HepG2 (cell line): ENCODE measurements around the gene IGDCC3. TPM values are rescaled to one million over a fixed set of nuclear protein-coding genes. Genes with fewer than 3 reads are reported as not detected.
A peak's percentile ranks its signal among the peaks of the same experiment; 100 is the strongest.

Experiments
- MIXL1 ChIP-seq: IDR thresholded peaks from 2 replicates; pipeline ENCODE4 v1.6.1; 2016
- NCOR1 ChIP-seq: fragments of 200-600 bp; sonication (generic); IDR thresholded peaks from 2 replicates; pipeline ENCODE4 v1.7.0; 2017; ENCODE audit warnings: antibody characterized with exemption, low read length, borderline replicate concordance
- PHF21A ChIP-seq: sonication (generic); formaldehyde crosslinking; IDR thresholded peaks from 2 replicates; pipeline ENCODE4 v1.5.0; 2020; ENCODE audit warnings: mild to moderate bottlenecking, missing genetic modification reagents
- REPIN1 ChIP-seq: sonication (generic); formaldehyde crosslinking; IDR thresholded peaks from 2 replicates; pipeline ENCODE4 v1.8.0; 2022; ENCODE audit warnings: missing genetic modification reagents, low read depth, mild to moderate bottlenecking, borderline replicate concordance
- RXRB ChIP-seq: IDR thresholded peaks from 2 replicates; pipeline ENCODE4 v1.6.1; 2016; ENCODE audit warnings: borderline replicate concordance, missing genetic modification reagents, missing compliant biosample characterization
- SAP130 ChIP-seq: IDR thresholded peaks from 2 replicates; pipeline ENCODE4 v1.6.1; 2016; ENCODE audit warnings: low read depth
- ZFY ChIP-seq: sonication (generic); formaldehyde crosslinking; IDR thresholded peaks from 2 replicates; pipeline ENCODE4 v1.4.0; 2020; ENCODE audit warnings: missing genetic modification reagents
- ZNF34 ChIP-seq: sonication (generic); formaldehyde crosslinking; IDR thresholded peaks from 2 replicates; pipeline ENCODE4 v1.4.0; 2020; ENCODE audit warnings: mild to moderate bottlenecking, missing genetic modification reagents, borderline replicate concordance
- polyA plus RNA-seq, 8 experiments: library from polyadenylated mRNA; depleted of rRNA in 3 of 8; stranded (reverse) in 7 of 8; unstranded in 1 of 8; fragments of >200 nt; fragmentation: Illumina TruSeq in 4 of 8; extraction: Trizol in 4 of 8; gene quantifications; 2 replicates each; pipeline versions ENCODE4 v1.2.1 to v1.2.3, GENCODE V29; 2011 to 2016; ENCODE audit warnings: low read depth in 4 of 8, missing spikeins in 1 of 8, mixed read lengths in 1 of 8; ENCODE audit not compliant: insufficient read depth in 1 of 8
- total RNA-seq, 5 experiments: library from RNA; depleted of rRNA; stranded (reverse); fragments of >200 nt; fragmentation: Illumina TruSeq; extraction: Trizol; gene quantifications; 2 replicates each; pipeline ENCODE4 v1.2.3, GENCODE V29; 2016; ENCODE audit warnings: low read depth in 1 of 5
- TF ChIP-seq, protein P1 (sequence below), 2 experiments: sonication (generic) in 1 of 2; formaldehyde crosslinking in 1 of 2; IDR thresholded peaks; 2 replicates each; pipeline versions ENCODE4 v1.4.0 to v1.6.1; 2018 to 2020; ENCODE audit warnings: missing genetic modification reagents in 2 of 2, borderline replicate concordance in 1 of 2, low read depth in 1 of 2, mild to moderate bottlenecking in 1 of 2, missing biosample characterization in 1 of 2
- TF ChIP-seq, protein P2 (sequence below): sonication (generic); formaldehyde crosslinking; IDR thresholded peaks from 2 replicates; pipeline ENCODE4 v1.5.0; 2020; ENCODE audit warnings: mild to moderate bottlenecking, missing genetic modification reagents
- TF ChIP-seq, protein P3 (sequence below): sonication (generic); formaldehyde crosslinking; IDR thresholded peaks from 2 replicates; pipeline ENCODE4 v1.4.0; 2020; ENCODE audit warnings: missing genetic modification reagents, borderline replicate concordance

Gene IGDCC3
- total and polyA plus RNA-seq, 2 of the 13 experiments (the other 11 are each of a cell fraction or from before 2014, with no cell fraction given), result 30.1 to 51.8 TPM

GRCh38 chr15:65318870-65319356, 58.9 kb downstream of the IGDCC3 start (continued):
- TF ChIP-seq, protein P1, sequence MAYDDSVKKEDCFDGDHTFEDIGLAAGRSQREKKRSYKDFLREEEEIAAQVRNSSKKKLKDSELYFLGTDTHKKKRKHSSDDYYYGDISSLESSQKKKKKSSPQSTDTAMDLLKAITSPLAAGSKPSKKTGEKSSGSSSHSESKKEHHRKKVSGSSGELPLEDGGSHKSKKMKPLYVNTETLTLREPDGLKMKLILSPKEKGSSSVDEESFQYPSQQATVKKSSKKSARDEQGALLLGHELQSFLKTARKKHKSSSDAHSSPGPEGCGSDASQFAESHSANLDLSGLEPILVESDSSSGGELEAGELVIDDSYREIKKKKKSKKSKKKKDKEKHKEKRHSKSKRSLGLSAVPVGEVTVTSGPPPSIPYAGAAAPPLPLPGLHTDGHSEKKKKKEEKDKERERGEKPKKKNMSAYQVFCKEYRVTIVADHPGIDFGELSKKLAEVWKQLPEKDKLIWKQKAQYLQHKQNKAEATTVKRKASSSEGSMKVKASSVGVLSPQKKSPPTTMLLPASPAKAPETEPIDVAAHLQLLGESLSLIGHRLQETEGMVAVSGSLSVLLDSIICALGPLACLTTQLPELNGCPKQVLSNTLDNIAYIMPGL (CRISPR knock-in tag; IDR thresholded peaks at IDR 0.05; ENCODE audit: borderline replicate concordance in 1 of 2, low read depth in 1 of 2), result peak; percentile 72 to 74; a peak in 3 of 4 replicates
- TF ChIP-seq PHF21A (CRISPR knock-in tag), result no peak; the same call in 1 of the 2 replicates
- TF ChIP-seq, protein P2, sequence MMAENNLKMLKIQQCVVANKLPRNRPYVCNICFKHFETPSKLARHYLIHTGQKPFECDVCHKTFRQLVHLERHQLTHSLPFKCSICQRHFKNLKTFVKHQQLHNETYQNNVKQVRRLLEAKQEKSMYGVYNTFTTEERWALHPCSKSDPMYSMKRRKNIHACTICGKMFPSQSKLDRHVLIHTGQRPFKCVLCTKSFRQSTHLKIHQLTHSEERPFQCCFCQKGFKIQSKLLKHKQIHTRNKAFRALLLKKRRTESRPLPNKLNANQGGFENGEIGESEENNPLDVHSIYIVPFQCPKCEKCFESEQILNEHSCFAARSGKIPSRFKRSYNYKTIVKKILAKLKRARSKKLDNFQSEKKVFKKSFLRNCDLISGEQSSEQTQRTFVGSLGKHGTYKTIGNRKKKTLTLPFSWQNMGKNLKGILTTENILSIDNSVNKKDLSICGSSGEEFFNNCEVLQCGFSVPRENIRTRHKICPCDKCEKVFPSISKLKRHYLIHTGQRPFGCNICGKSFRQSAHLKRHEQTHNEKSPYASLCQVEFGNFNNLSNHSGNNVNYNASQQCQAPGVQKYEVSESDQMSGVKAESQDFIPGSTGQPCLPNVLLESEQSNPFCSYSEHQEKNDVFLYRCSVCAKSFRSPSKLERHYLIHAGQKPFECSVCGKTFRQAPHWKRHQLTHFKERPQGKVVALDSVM (CRISPR knock-in tag), result peak; percentile 92
- TF ChIP-seq RXRB (CRISPR knock-in tag), result peak; percentile 64; the same call in 1 of the 2 replicates
- peak; percentile 38; the same call in 1 of the 2 replicates for TF ChIP-seq ZFY (CRISPR knock-in tag)
- peak; percentile 69; the same call in 1 of the 2 replicates for TF ChIP-seq MIXL1
- no peak for TF ChIP-seq REPIN1 (CRISPR knock-in tag)
- TF ChIP-seq, protein P3, sequence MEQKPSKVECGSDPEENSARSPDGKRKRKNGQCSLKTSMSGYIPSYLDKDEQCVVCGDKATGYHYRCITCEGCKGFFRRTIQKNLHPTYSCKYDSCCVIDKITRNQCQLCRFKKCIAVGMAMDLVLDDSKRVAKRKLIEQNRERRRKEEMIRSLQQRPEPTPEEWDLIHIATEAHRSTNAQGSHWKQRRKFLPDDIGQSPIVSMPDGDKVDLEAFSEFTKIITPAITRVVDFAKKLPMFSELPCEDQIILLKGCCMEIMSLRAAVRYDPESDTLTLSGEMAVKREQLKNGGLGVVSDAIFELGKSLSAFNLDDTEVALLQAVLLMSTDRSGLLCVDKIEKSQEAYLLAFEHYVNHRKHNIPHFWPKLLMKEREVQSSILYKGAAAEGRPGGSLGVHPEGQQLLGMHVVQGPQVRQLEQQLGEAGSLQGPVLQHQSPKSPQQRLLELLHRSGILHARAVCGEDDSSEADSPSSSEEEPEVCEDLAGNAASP (CRISPR knock-in tag), result 0 out of 2 replicates have a peak, but pooled peaks have one; percentile 38
- TF ChIP-seq NCOR1, result no peak
- 0 out of 2 replicates have a peak, but pooled peaks have one; percentile 52 for TF ChIP-seq ZNF34 (CRISPR knock-in tag)
- TF ChIP-seq SAP130 (CRISPR knock-in tag), result peak; percentile 45
